Measurements from ENCODE around the gene NANOS3. TPM values are rescaled to one million over a fixed set of nuclear protein-coding genes. Genes with fewer than 3 reads are reported as not detected.
A peak's percentile ranks its signal among the peaks of the same experiment; 100 is the strongest.

Gene NANOS3
- total and polyA plus RNA-seq, 9 of the 15 experiments (the other 6 are each of a cell fraction or from before 2014, with no cell fraction given), result not detected

- TF ChIP-seq HMGXB4 (CRISPR knock-in tag; IDR thresholded peaks at IDR 0.05) (0 out of 2 replicates have a peak, but pooled peaks have one; percentile 15), PTBP1 (IDR thresholded peaks at IDR 0.05; ENCODE audit: low read depth, low read length) (no peak), ZBTB7A (IDR thresholded peaks at IDR 0.05; ENCODE audit: borderline replicate concordance, control insufficient read depth, low read depth, low read length) (peak; percentile 94; the same call in 1 of the 2 replicates), DIDO1 (tag; IDR thresholded peaks at IDR 0.05; ENCODE audit: low read depth) (no peak), SOX6 (IDR thresholded peaks at IDR 0.05) (no peak), CBX2 (IDR thresholded peaks at IDR 0.05; ENCODE audit: insufficient read depth, low read length, poor library complexity, severe bottlenecking) (no peak), TEAD4 (IDR thresholded peaks at IDR 0.05; ENCODE audit: low read length) (no peak), TEAD4 (CRISPR knock-in tag; IDR thresholded peaks at IDR 0.05; ENCODE audit: borderline replicate concordance) (no peak), TBL1XR1 (IDR thresholded peaks at IDR 0.05; ENCODE audit: low read length in 2 of 2) (no peak), ADNP (tag; IDR thresholded peaks at IDR 0.05) (no peak), TEAD2 (tag; IDR thresholded peaks at IDR 0.05) (no peak), ARID1B (IDR thresholded peaks at IDR 0.05) (0 out of 2 replicates have a peak, but pooled peaks have one; percentile 6), ZC3H8 (IDR thresholded peaks at IDR 0.05) (no peak), ZNF780A (CRISPR knock-in tag; IDR thresholded peaks at IDR 0.05) (no peak), NFIC (IDR thresholded peaks at IDR 0.05) (peak; percentile 46), NFYB (IDR thresholded peaks at IDR 0.05; ENCODE audit: extremely low read depth, insufficient read length) (no peak), ZKSCAN1 (IDR thresholded peaks at IDR 0.05; ENCODE audit: low read depth, low read length) (0 out of 2 replicates have a peak, but pooled peaks have one; percentile 36), CSDE1 (IDR thresholded peaks at IDR 0.05) (no peak), FOXM1 (IDR thresholded peaks at IDR 0.05; ENCODE audit: low read depth) (no peak), FOXM1 (CRISPR knock-in tag; IDR thresholded peaks at IDR 0.05; ENCODE audit: low read depth) (no peak), ZNF24 (IDR thresholded peaks at IDR 0.05) (no peak), BRCA1 (IDR thresholded peaks at IDR 0.05) (no peak), BRCA1 (CRISPR knock-in tag; IDR thresholded peaks at IDR 0.05) (no peak), MEIS2 (IDR thresholded peaks at IDR 0.05; ENCODE audit: partially characterized antibody) (no peak), ZNF398 (CRISPR knock-in tag; IDR thresholded peaks at IDR 0.05) (no peak), ZFP1 (CRISPR knock-in tag; IDR thresholded peaks at IDR 0.05) (no peak), ZBTB26 (CRISPR knock-in tag; IDR thresholded peaks at IDR 0.05) (no peak)
These were observed 4.1 kb upstream of the NANOS3 start (continued) for GRCh38 chr19:13872695-13873389.
